Fibroblast of villous mesenchyme (primary cell): ENCODE measurements around the gene SINHCAF. TPM values are rescaled to one million over a fixed set of nuclear protein-coding genes. Genes with fewer than 3 reads are reported as not detected.
"Not testable (repeated sequence)": the region's sequence is repeated elsewhere in the genome, so short reads cannot be mapped to it uniquely, and the experiment has no call there.

Source experiments
- DNase-seq: peaks from one replicate; pipeline ENCODE4 v3.0.0-alpha.2; 2010; ENCODE audit warnings: low read depth
- H3K4me3 ChIP-seq: 2 replicates; pipeline ENCODE4 v1.5.1; 2011; ENCODE audit warnings: low read depth, mild to moderate bottlenecking, low read length
- CTCF ChIP-seq: IDR thresholded peaks from 2 replicates; pipeline ENCODE4 v1.5.1; 2012; ENCODE audit warnings: low read depth, mild to moderate bottlenecking, low read length; ENCODE audit not compliant: insufficient read depth
- total RNA-seq: library from RNA; depleted of rRNA; stranded (reverse); fragments of >200 nt; gene quantifications from 2 replicates; pipeline ENCODE4 v1.2.3, GENCODE V29; 2012

SINHCAF gene
- total RNA-seq, 1 donor = 39.3 TPM

GRCh38 chr12:31246470-31246850 is 79.5 kb downstream of the SINHCAF start:
- peak; percentile 34 for DNase-seq
- no peak overlapping the region for H3K4me3 ChIP-seq
- TF ChIP-seq CTCF = no peak

GRCh38 chr12:31245822-31246469 is 80.0 kb downstream of the SINHCAF start:
- DNase-seq = peak; percentile 12
- TF ChIP-seq CTCF = peak; percentile 15
- no peak overlapping the region for H3K4me3 ChIP-seq

GRCh38 chr12:31242418-31242817 is 83.5 kb downstream of the SINHCAF start:
- DNase-seq = not testable (repeated sequence)

GRCh38 chr12:31238764-31239387 is 87.1 kb downstream of the SINHCAF start:
- DNase-seq = peak; percentile 65
- peak; percentile 92 for TF ChIP-seq CTCF
- peak overlapping the region; percentile 31 for H3K4me3 ChIP-seq

More at GRCh38 chr12:31242418-31242817, 83.5 kb downstream of the SINHCAF start:
- H3K4me3 ChIP-seq = not testable (repeated sequence)

- peak overlapping the region; percentile 31 for H3K4me3 ChIP-seq
- not testable (repeated sequence) for DNase-seq
Measured at GRCh38 chr12:31238333-31238732, 87.6 kb downstream of the SINHCAF start.

GRCh38 chr12:31236998-31237637 is 88.8 kb downstream of the SINHCAF start:
- no peak for TF ChIP-seq CTCF
- no peak overlapping the region for H3K4me3 ChIP-seq
- DNase-seq = no peak

GRCh38 chr12:31235868-31236395 is 90.0 kb downstream of the SINHCAF start:
- no peak for DNase-seq
- H3K4me3 ChIP-seq = no peak overlapping the region
- no peak for TF ChIP-seq CTCF
